CD14-positive monocyte (primary cell): ENCODE data around the gene ITGA11. TPM values are rescaled to one million over a fixed set of nuclear protein-coding genes. Genes with fewer than 3 reads are reported as not detected.

Experiments used
- DNase-seq, 3 donors: peaks; one replicate each; pipeline ENCODE4 v3.0.0-alpha.2; 2011 to 2022
- H2AFZ ChIP-seq: 2 replicates; pipeline ENCODE4 v1.6.0; 2012; ENCODE audit warnings: mild to moderate bottlenecking, low read depth, low read length, inconsistent platforms; ENCODE audit not compliant: insufficient read depth, poor library complexity, severe bottlenecking
- H3K27ac ChIP-seq, 2 donors: 1 replicate in 1 of 2; 2 replicates in 1 of 2; pipeline ENCODE4 v1.5.1; 2012 to 2013; ENCODE audit warnings: low read length in 2 of 2, control low read depth in 1 of 2, inconsistent platforms in 1 of 2, low read depth in 1 of 2, mild to moderate bottlenecking in 1 of 2
- H3K27me3 ChIP-seq, 2 donors: one replicate each; pipeline versions ENCODE4 v1.6.0 to v1.6.1; 2011 to 2013; ENCODE audit warnings: low read length in 2 of 2; ENCODE audit not compliant: control insufficient read depth in 2 of 2, insufficient read depth in 2 of 2
- H3K36me3 ChIP-seq, 2 donors: replicated peaks in 1 of 2; 1 replicate in 1 of 2; 2 replicates in 1 of 2; pipeline versions ENCODE4 v1.5.1 to v1.6.1; 2012 to 2013; ENCODE audit warnings: low read length in 2 of 2, control low read depth in 1 of 2, inconsistent platforms in 1 of 2, mild to moderate bottlenecking in 1 of 2; ENCODE audit not compliant: insufficient read depth in 2 of 2, control insufficient read depth in 1 of 2
- H3K4me1 ChIP-seq, 2 donors: 1 replicate in 1 of 2; 2 replicates in 1 of 2; pipeline versions ENCODE4 v1.5.1 to v1.6.1; 2012 to 2013; ENCODE audit warnings: low read length in 2 of 2, control low read depth in 1 of 2, inconsistent platforms in 1 of 2, mild to moderate bottlenecking in 1 of 2, moderate library complexity in 1 of 2; ENCODE audit not compliant: insufficient read depth in 2 of 2, control insufficient read depth in 1 of 2
- H3K4me2 ChIP-seq: replicated peaks from 2 replicates; pipeline ENCODE3; 2012; ENCODE audit warnings: low read length, moderate library complexity, mild to moderate bottlenecking; ENCODE audit not compliant: poor library complexity, severe bottlenecking; ENCODE audit errors: extremely low read depth
- H3K4me3 ChIP-seq, 3 experiments: fragments of 200-600 bp in 1 of 3; sonication (generic) in 1 of 3; replicated peaks in 1 of 3; 1 replicate in 2 of 3; 2 replicates in 1 of 3; pipeline ENCODE4 v1.5.1; 2011 to 2013; ENCODE audit warnings: low read length in 3 of 3, mild to moderate bottlenecking in 3 of 3, control low read depth in 2 of 3, low read depth in 2 of 3, inconsistent platforms in 1 of 3, moderate library complexity in 1 of 3
- H3K79me2 ChIP-seq: 2 replicates; pipeline ENCODE4 v1.6.0; 2012; ENCODE audit warnings: mild to moderate bottlenecking, control low read depth, inconsistent platforms, low read length, moderate library complexity; ENCODE audit not compliant: insufficient read depth
- H3K9ac ChIP-seq: 2 replicates; pipeline ENCODE4 v1.6.0; 2017; ENCODE audit warnings: low read length, mild to moderate bottlenecking; ENCODE audit not compliant: insufficient read depth, poor library complexity, severe bottlenecking
- H3K9me3 ChIP-seq, 2 donors: replicated peaks in 1 of 2; 1 replicate in 1 of 2; 2 replicates in 1 of 2; pipeline versions ENCODE4 v1.5.1 to v1.6.1; 2012 to 2013; ENCODE audit warnings: low read length in 2 of 2, control low read depth in 1 of 2; ENCODE audit not compliant: control insufficient read depth in 1 of 2, insufficient read depth in 1 of 2
- H4K20me1 ChIP-seq: 2 replicates; pipeline ENCODE4 v1.6.0; 2012; ENCODE audit warnings: mild to moderate bottlenecking, low read length, control low read depth, moderate library complexity; ENCODE audit not compliant: insufficient read depth
- H3K27ac Mint-ChIP-seq, 7 donors: one replicate each; pipeline ENCODE4 v1.8.0; 2020; ENCODE audit warnings: mild to moderate bottlenecking in 7 of 7, mixed read lengths in 7 of 7, moderate library complexity in 6 of 7, inconsistent platforms in 2 of 7
- H3K27me3 Mint-ChIP-seq, 3 donors: one replicate each; pipeline ENCODE4 v1.8.0; 2021 to 2022; ENCODE audit warnings: low read depth in 3 of 3, mild to moderate bottlenecking in 3 of 3, mixed read lengths in 3 of 3, moderate library complexity in 3 of 3, inconsistent platforms in 1 of 3
- H3K36me3 Mint-ChIP-seq, 2 donors: one replicate each; pipeline ENCODE4 v1.8.0; 2020; ENCODE audit warnings: mixed read lengths in 2 of 2, inconsistent platforms in 1 of 2, mild to moderate bottlenecking in 1 of 2
- H3K4me1 Mint-ChIP-seq: one replicate; pipeline ENCODE4 v1.8.0; 2020; ENCODE audit warnings: mild to moderate bottlenecking, mixed read lengths
- H3K4me3 Mint-ChIP-seq, 2 donors: one replicate each; pipeline ENCODE4 v1.8.0; 2020; ENCODE audit warnings: mild to moderate bottlenecking in 2 of 2, mixed read lengths in 2 of 2, moderate library complexity in 1 of 2
- H3K9me3 Mint-ChIP-seq, 7 donors: one replicate each; pipeline ENCODE4 v1.8.0; 2020 to 2022; ENCODE audit warnings: mixed read lengths in 7 of 7, mild to moderate bottlenecking in 6 of 7, moderate library complexity in 6 of 7, inconsistent platforms in 2 of 7
- WGBS: methylation state at CpG from one replicate; pipeline ENCODE4 v1.1.5; 2013; ENCODE audit warnings: missing lambda C conversion rate; ENCODE audit not compliant: insufficient coverage; 5-methylcytosine and 5-hydroxymethylcytosine counted together
- intact Hi-C, 2 donors: fragments of 100-400 bp; cut with micrococcal nuclease; formaldehyde crosslinking; loops; one replicate each; pipeline versions ENCODE4 v1.15.0 to v1.15.1; 2023
- polyA plus RNA-seq, 3 donors: library from polyadenylated mRNA; depleted of rRNA in 1 of 3; unstranded in 2 of 3; stranded (reverse) in 1 of 3; fragments of 300-500 nt in 2 of 3; fragments of >200 nt in 1 of 3; fragmentation: Illumina TruSeq in 2 of 3; gene quantifications; 1 replicate in 2 of 3; 2 replicates in 1 of 3; pipeline ENCODE4 v1.2.3, GENCODE V29; 2012 to 2021
- TF ChIP-seq, protein P1 (sequence below): fragments of 200-600 bp; IDR thresholded peaks from one replicate; pipeline ENCODE4 v1.8.0; 2022; ENCODE audit warnings: antibody characterized with exemption, mild to moderate bottlenecking

The ITGA11 gene
- polyA plus RNA-seq, 3 donors: under 0.01 to 0.01 TPM; not detected in 1

DNA sequence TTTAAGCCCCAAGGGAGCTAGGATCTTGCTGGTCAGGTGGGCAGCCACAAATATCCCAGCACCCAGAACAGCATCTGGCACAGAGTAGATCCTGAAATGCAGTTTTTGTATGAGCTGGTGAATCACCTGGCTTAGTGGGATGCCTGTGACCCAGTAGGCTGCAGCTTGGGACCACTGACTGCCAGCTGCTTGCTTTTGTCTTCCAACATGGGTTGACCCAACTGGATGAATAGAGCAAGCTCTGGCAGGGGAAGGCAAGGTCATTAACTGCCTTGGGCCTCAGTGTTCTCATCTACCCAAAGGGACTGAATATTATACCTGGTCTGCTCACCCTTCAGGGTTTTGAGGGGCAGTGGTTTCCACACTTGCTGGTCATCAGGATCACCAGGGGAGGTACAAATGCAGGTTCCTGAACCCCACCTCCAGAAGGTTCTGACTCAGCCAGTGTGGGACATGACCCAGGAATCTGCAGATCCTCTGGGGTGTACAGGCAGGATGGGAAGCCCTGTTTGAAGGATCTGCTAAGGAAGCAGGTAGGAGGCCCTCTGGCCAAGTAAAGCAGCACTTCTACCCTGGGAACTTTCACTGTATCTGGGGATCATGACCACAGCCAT lies 55.4 kb downstream of the ITGA11 start:
- no peaks in the 10 kb centered on the region for H3K9me3 Mint-ChIP-seq
- H3K27me3 Mint-ChIP-seq: peaks cover 0 to 2% (median 2%) of the 10 kb centered on the region in 3 donors

DNA sequence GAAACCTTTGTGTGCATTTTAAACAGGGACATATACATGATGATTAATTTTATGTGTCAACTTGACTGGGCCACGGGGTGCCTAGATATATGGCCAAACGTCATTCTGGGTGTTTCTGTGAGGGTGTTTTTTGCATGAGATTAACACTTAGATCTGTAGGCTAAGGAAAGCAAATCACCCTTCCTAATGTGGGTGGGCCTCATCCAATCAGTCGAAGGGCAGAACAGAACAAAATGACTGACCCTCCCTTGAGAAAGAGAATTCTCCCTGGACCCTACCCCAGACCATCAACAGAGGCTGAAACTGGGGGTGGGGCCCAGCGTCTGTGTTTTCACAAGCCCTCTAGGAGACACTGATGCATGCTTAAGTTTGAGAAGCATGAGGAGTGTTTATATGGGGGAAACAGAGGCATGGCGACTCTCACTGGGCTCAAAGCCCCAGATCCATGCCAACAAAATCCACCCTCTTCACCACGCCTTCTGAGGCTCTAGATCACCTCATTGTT lies 56.2 kb downstream of the ITGA11 start:
- peak overlapping the region in 1 of 7 donors; percentile 20 for H3K27ac Mint-ChIP-seq
- H3K9me3 Mint-ChIP-seq: no peaks in the 10 kb centered on the region
- 95% methylated on average over 4 of the region's 6 CpGs for WGBS

More for the DNA sequence above, 55.4 kb downstream of the ITGA11 start:
- H3K36me3 Mint-ChIP-seq: no peaks in the 10 kb centered on the region
- Histone ChIP-seq H3K79me2 (no peaks in the 10 kb centered on the region), H3K9ac (no peak overlapping the region), H2AFZ (no peak overlapping the region), H3K27ac (no peak overlapping the region), H4K20me1 (no peaks in the 10 kb centered on the region), H3K36me3 (no peaks in the 10 kb centered on the region), H3K4me3 (no peak overlapping the region), H3K4me1 (no peaks in the 10 kb centered on the region), H3K9me3 (no peaks in the 10 kb centered on the region), H3K27me3 (no peaks in the 10 kb centered on the region), H3K4me2 (no peak overlapping the region)
- no peak overlapping the region for H3K4me3 Mint-ChIP-seq
- H3K4me1 Mint-ChIP-seq: peaks cover 4% of the 10 kb centered on the region
- no peak for DNase-seq
- TF ChIP-seq, protein P1, sequence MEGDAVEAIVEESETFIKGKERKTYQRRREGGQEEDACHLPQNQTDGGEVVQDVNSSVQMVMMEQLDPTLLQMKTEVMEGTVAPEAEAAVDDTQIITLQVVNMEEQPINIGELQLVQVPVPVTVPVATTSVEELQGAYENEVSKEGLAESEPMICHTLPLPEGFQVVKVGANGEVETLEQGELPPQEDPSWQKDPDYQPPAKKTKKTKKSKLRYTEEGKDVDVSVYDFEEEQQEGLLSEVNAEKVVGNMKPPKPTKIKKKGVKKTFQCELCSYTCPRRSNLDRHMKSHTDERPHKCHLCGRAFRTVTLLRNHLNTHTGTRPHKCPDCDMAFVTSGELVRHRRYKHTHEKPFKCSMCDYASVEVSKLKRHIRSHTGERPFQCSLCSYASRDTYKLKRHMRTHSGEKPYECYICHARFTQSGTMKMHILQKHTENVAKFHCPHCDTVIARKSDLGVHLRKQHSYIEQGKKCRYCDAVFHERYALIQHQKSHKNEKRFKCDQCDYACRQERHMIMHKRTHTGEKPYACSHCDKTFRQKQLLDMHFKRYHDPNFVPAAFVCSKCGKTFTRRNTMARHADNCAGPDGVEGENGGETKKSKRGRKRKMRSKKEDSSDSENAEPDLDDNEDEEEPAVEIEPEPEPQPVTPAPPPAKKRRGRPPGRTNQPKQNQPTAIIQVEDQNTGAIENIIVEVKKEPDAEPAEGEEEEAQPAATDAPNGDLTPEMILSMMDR: no peak
- intact Hi-C loops: no loop called here
- no peak overlapping the region for H3K27ac Mint-ChIP-seq

More for the DNA sequence above, 56.2 kb downstream of the ITGA11 start:
- no peak overlapping the region for H3K4me3 Mint-ChIP-seq
- peaks cover 0 to 2% (median 2%) of the 10 kb centered on the region in 3 donors for H3K27me3 Mint-ChIP-seq
- Histone ChIP-seq H3K36me3 (no peaks in the 10 kb centered on the region), H4K20me1 (no peaks in the 10 kb centered on the region), H3K27ac (no peak overlapping the region), H3K27me3 (no peaks in the 10 kb centered on the region), H3K4me3 (no peak overlapping the region), H3K9ac (no peak overlapping the region), H3K4me1 (no peaks in the 10 kb centered on the region), H3K4me2 (no peak overlapping the region), H3K9me3 (no peaks in the 10 kb centered on the region), H3K79me2 (no peaks in the 10 kb centered on the region), H2AFZ (no peak overlapping the region)
- TF ChIP-seq, protein P1: no peak
- peaks cover 4% of the 10 kb centered on the region for H3K4me1 Mint-ChIP-seq
- no peaks in the 10 kb centered on the region for H3K36me3 Mint-ChIP-seq
- no peak for DNase-seq
- intact Hi-C loops: no loop called here
